Uterus (tissue), 4 donors: Measurements from ENCODE around the gene C17orf107. TPM values are rescaled to one million over a fixed set of nuclear protein-coding genes. Genes with fewer than 3 reads are reported as not detected.

Experiments
- DNase-seq, 2 donors: peaks; one replicate each; pipeline ENCODE4 v3.0.0-alpha.2; 2019 to 2020
- H3K27ac ChIP-seq, 2 donors: fragments of 200-600 bp; sonication (generic); 1 replicate in 1 of 2; 2 replicates in 1 of 2; pipeline ENCODE4 v1.5.1; 2016 to 2018
- H3K27me3 ChIP-seq, 2 donors: fragments of 200-600 bp; sonication (generic); one replicate each; pipeline ENCODE4 v1.5.1; 2018 to 2019; ENCODE audit warnings: control low read depth in 1 of 2
- H3K36me3 ChIP-seq, 2 donors: fragments of 200-600 bp; sonication (generic); one replicate each; pipeline ENCODE4 v1.5.1; 2019; ENCODE audit warnings: control low read depth in 1 of 2
- H3K4me1 ChIP-seq, 2 donors: fragments of 200-600 bp; sonication (generic); one replicate each; pipeline ENCODE4 v1.5.1; 2018 to 2019; ENCODE audit warnings: control low read depth in 1 of 2
- H3K4me3 ChIP-seq, 2 donors: fragments of 200-600 bp; sonication (generic); 1 replicate in 1 of 2; 2 replicates in 1 of 2; pipeline ENCODE4 v1.5.1; 2018 to 2019; ENCODE audit warnings: mild to moderate bottlenecking in 1 of 2
- H3K9me3 ChIP-seq, 2 donors: fragments of 200-600 bp; sonication (generic); one replicate each; pipeline ENCODE4 v1.5.1; 2019; ENCODE audit warnings: control low read depth in 1 of 2
- CTCF ChIP-seq, 4 experiments: fragments of 200-600 bp in 2 of 4; fragments of 450-650 bp in 2 of 4; sonication (generic) in 2 of 4; IDR thresholded peaks; one replicate each; pipeline ENCODE4 v1.5.1; 2016 to 2019; ENCODE audit warnings: antibody characterized with exemption in 4 of 4, mild to moderate bottlenecking in 2 of 4, moderate library complexity in 1 of 4
- POLR2A ChIP-seq, 2 donors: fragments of 450-650 bp; IDR thresholded peaks; one replicate each; pipeline ENCODE4 v1.6.1; 2016; ENCODE audit warnings: antibody characterized with exemption in 2 of 2, mild to moderate bottlenecking in 1 of 2, moderate library complexity in 1 of 2
- intact Hi-C: fragments of 100-400 bp; cut with DNase I; formaldehyde crosslinking; loops from one replicate; pipeline ENCODE4 v1.15.1; 2023; ENCODE audit warnings: low total_unique reads
- total RNA-seq, 4 donors: library from RNA; depleted of rRNA in 3 of 4; stranded (reverse); fragments of >200 nt in 3 of 4; gene quantifications; one replicate each; pipeline versions ENCODE4 v1.1.0 to v1.2.4, GENCODE V29; 2014 to 2023
- donor health status: DM: yes; HTN: yes; CAD: no.

C17orf107 gene
- total RNA-seq, 4 donors from 2014 or later, result 2.9 to 6.6 (median 3.5) TPM; not detected in 1

DNA sequence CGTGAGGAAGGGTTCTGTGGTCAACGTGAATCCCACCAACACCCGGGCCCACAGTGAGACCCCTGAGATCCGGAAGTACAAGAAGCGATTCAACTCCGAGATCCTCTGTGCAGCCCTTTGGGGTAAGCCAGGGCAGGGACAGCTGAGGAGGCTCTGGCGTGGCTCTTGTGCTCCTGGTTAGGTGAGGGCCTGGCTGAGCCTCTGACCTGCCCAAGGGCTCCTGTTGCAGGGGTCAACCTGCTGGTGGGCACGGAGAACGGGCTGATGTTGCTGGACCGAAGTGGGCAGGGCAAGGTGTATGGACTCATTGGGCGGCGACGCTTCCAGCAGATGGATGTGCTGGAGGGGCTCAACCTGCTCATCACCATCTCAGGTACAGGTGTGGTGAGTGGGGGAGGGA, 4.2 kb upstream of the C17orf107 start:
- Histone ChIP-seq H3K9me3 (no peaks in the 10 kb centered on the region), H3K27ac (no peak overlapping the region), H3K36me3 (no peaks in the 10 kb centered on the region), H3K4me3 (no peak overlapping the region), H3K27me3 (peaks cover 0 to 1% of the 10 kb centered on the region in 2 donors), H3K4me1 (no peaks in the 10 kb centered on the region)
- TF ChIP-seq CTCF (IDR thresholded peaks at IDR 0.05) (no peak), POLR2A (IDR thresholded peaks at IDR 0.05) (no peak)
- intact Hi-C loops, result loop anchor here (5.0 kb wide), 1 partner anchor 108 kb away; the partner anchor contains the start of genes GLTPD2 and VMO1
- DNase-seq, result no peak

GRCh38 chr17:4895657-4896331, 3.5 kb upstream of the C17orf107 start:
- H3K4me3 ChIP-seq, result no peak overlapping the region
- no peaks in the 10 kb centered on the region for H3K36me3 ChIP-seq
- intact Hi-C loops, result loop anchor here (5.0 kb wide), 1 partner anchor 108 kb away; the partner anchor contains the start of genes GLTPD2 and VMO1
- no peak overlapping the region for H3K27ac ChIP-seq
- H3K27me3 ChIP-seq, result peaks cover 0 to 4% of the 10 kb centered on the region in 2 donors
- no peaks in the 10 kb centered on the region for H3K9me3 ChIP-seq
- no peak for TF ChIP-seq POLR2A (IDR thresholded peaks at IDR 0.05)
- TF ChIP-seq CTCF (IDR thresholded peaks at IDR 0.05), result no peak
- no peak for DNase-seq
- no peaks in the 10 kb centered on the region for H3K4me1 ChIP-seq

DNA sequence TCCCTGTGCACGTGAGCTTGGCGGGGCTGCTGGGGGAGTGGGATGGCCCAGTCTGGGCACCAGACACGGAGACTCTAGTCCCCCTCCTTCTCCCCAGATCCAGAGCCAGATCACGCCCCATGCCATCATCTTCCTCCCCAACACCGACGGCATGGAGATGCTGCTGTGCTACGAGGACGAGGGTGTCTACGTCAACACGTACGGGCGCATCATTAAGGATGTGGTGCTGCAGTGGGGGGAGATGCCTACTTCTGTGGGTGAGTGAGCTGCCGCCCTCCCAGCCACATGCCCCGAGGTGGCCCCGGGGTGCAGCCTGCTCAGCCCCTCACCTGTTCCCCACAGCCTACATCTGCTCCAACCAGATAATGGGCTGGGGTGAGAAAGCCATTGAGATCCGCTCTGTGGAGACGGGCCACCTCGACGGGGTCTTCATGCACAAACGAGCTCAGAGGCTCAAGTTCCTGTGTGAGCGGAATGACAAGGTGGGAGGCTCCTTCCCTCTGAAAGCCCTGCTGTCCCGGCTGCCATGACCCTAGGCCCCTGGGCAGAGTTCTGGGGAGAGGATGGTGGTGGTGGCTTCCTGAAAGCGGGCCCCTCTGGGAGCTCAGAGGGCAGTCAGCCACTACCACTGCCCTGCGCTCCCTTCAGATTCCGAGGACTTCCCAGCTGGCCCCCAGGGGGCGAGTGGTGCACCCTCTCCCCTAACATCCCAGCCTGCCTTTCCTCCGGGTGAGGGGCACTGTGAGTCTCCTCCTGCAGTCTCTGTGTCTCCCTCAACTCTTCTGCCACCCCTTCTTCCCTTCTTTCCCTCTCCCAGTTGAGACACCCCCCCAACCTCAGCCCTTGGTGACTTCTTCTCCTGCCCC, 2.8 kb upstream of the C17orf107 start:
- H3K9me3 ChIP-seq, result no peaks in the 10 kb centered on the region
- H3K4me3 ChIP-seq, result no peak overlapping the region
- TF ChIP-seq POLR2A (IDR thresholded peaks at IDR 0.05) (no peak), CTCF (IDR thresholded peaks at IDR 0.05) (no peak)
- no peaks in the 10 kb centered on the region for H3K4me1 ChIP-seq
- H3K27ac ChIP-seq, result no peak overlapping the region
- no peaks in the 10 kb centered on the region for H3K36me3 ChIP-seq
- intact Hi-C loops, result loop anchor here (5.0 kb wide), 1 partner anchor 109 kb away; the partner anchor contains the start of genes GLTPD2 and VMO1
- DNase-seq, result no peak
- peaks cover 0 to 4% of the 10 kb centered on the region in 2 donors for H3K27me3 ChIP-seq

DNA sequence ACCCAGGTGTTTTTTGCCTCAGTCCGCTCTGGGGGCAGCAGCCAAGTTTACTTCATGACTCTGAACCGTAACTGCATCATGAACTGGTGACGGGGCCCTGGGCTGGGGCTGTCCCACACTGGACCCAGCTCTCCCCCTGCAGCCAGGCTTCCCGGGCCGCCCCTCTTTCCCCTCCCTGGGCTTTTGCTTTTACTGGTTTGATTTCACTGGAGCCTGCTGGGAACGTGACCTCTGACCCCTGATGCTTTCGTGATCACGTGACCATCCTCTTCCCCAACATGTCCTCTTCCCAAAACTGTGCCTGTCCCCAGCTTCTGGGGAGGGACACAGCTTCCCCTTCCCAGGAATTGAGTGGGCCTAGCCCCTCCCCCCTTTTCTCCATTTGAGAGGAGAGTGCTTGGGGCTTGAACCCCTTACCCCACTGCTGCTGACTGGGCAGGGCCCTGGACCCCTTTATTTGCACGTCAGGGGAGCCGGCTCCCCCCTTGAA, 2.1 kb upstream of the C17orf107 start:
- Histone ChIP-seq H3K9me3 (no peaks in the 10 kb centered on the region), H3K27me3 (peaks cover 0 to 4% of the 10 kb centered on the region in 2 donors), H3K27ac (no peak overlapping the region), H3K36me3 (no peaks in the 10 kb centered on the region), H3K4me3 (no peak overlapping the region), H3K4me1 (no peaks in the 10 kb centered on the region)
- DNase-seq, result no peak
- intact Hi-C loops, result loop anchor here (5.0 kb wide), 1 partner anchor 110 kb away; the partner anchor contains the start of genes GLTPD2 and VMO1
- TF ChIP-seq POLR2A (IDR thresholded peaks at IDR 0.05), result no peak
- TF ChIP-seq CTCF (IDR thresholded peaks at IDR 0.05), result no peak
